ENCODE data around the gene FKBP1A. TPM values are rescaled to one million over a fixed set of nuclear protein-coding genes. Genes with fewer than 3 reads are reported as not detected.

FKBP1A gene
- total and polyA plus RNA-seq, 2 donors (not counting 3 experiments of a cell fraction or from before 2014, with no cell fraction given) = 968 to 1,972 TPM

- peak overlapping the region; percentile 40 for H3K27ac ChIP-seq (ENCODE audit: insufficient read depth, low read depth, low read length)
- POLR2A ChIA-PET = interaction anchor here (1.1 to 1.2 kb wide), 2 partner anchors 8 to 55 kb away, joined by 3 to 9 read pairs; no protein-coding TSS in a partner anchor
- peaks cover 28% of the 10 kb centered on the region for H3K79me2 ChIP-seq (ENCODE audit: control insufficient read depth, insufficient read depth, low read length)
- intact Hi-C loops (cut with micrococcal nuclease) = no loop called here
- H3K9me3 ChIP-seq (replicated peaks; ENCODE audit: control insufficient read depth, insufficient read depth, low read length) = no peaks in the 10 kb centered on the region
- DNase-seq (ENCODE audit: low read depth, low spot score) (no peak), FAIRE-seq (no peak)
- no peaks in the 10 kb centered on the region for H3K9me1 ChIP-seq (replicated peaks; ENCODE audit: control insufficient read depth, extremely low read depth, insufficient read depth, low read length)
- H3K27me3 ChIP-seq (ENCODE audit: control insufficient read depth in 2 of 2, insufficient read depth in 2 of 2, low read length in 2 of 2) = no peaks in the 10 kb centered on the region
- dilution Hi-C loops (cut with MboI; ENCODE audit: extremely low pct_ligation_motif_present, low sequenced_read_pairs) = no loop called here
- no peak overlapping the region for H3K4me3 ChIP-seq (replicated peaks in 1 of 3; ENCODE audit: insufficient read depth in 1 of 3, low read depth in 1 of 3, low read length in 3 of 3)
- no TSS peak for BruUV-seq (replicated peaks)
- H3K9ac ChIP-seq (replicated peaks; ENCODE audit: extremely low read depth, insufficient read depth, low read length) = no peak overlapping the region
- no peaks in the 10 kb centered on the region for H4K20me1 ChIP-seq (replicated peaks; ENCODE audit: control insufficient read depth, extremely low read depth, insufficient read depth, low read length)
- CTCF ChIA-PET = interaction anchor here (0.7 to 2.6 kb wide), 10 partner anchors 8 to 176 kb away, joined by 3 to 12 read pairs (median 4); partner anchors contain the start of gene NSFL1C
- TF ChIP-seq POLR2A (IDR thresholded peaks at IDR 0.05; ENCODE audit: low read depth, low read length) = no peak
- TF ChIP-seq POLR2AphosphoS5 (IDR thresholded peaks at IDR 0.05; ENCODE audit: insufficient read depth, low read depth, low read length) = no peak
- TF ChIP-seq EZH2 (IDR thresholded peaks at IDR 0.05; ENCODE audit: borderline replicate concordance, low read depth, low read length, severe bottlenecking) = no peak
- no peak for TF ChIP-seq JUN (IDR thresholded peaks at IDR 0.05; ENCODE audit: borderline replicate concordance, insufficient read depth, insufficient read length, low read depth)
- no peak for TF ChIP-seq MYC (IDR thresholded peaks at IDR 0.05; ENCODE audit: low read depth, low read length)
- no peak for TF ChIP-seq FOS (IDR thresholded peaks at IDR 0.05; ENCODE audit: borderline replicate concordance, insufficient read depth, low read length)
- no peak for TF ChIP-seq MAX (IDR thresholded peaks at IDR 0.05; ENCODE audit: insufficient read depth, insufficient read length)
- TF ChIP-seq GATA2 (IDR thresholded peaks at IDR 0.05; ENCODE audit: insufficient read depth, insufficient read length, low read depth, low read length) = no peak
- no peak for TF ChIP-seq CTCF (IDR thresholded peaks at IDR 0.05; ENCODE audit: extremely low read depth in 1 of 2, insufficient read depth in 1 of 2, low read depth in 1 of 2, low read length in 2 of 2)
- peaks cover 79% of the 10 kb centered on the region for H3K4me1 ChIP-seq (ENCODE audit: control insufficient read depth, extremely low read depth, insufficient read depth, low read length)
- no peak overlapping the region for H3K4me2 ChIP-seq (ENCODE audit: insufficient read depth, low read length)
- no peaks in the 10 kb centered on the region for H3K36me3 ChIP-seq (ENCODE audit: control insufficient read depth in 2 of 2, extremely low read depth in 1 of 2, insufficient read depth in 2 of 2, low read length in 2 of 2)
- no peak overlapping the region for H2AFZ ChIP-seq (ENCODE audit: low read depth, low read length)
Observed at GRCh38 chr20:1327827-1328679, 64.8 kb downstream of the FKBP1A start.

All from endothelial cell of umbilical vein (primary cell).